Transverse colon (tissue), 3 donors: ENCODE measurements around the gene OR10R2.

Experiments
- EP300 ChIP-seq: sonication (generic); formaldehyde crosslinking; IDR thresholded peaks from one replicate; pipeline ENCODE4 v1.6.1; 2017; ENCODE audit warnings: antibody characterized with exemption, low read depth
- POLR2A ChIP-seq: fragments of 450-650 bp; IDR thresholded peaks from one replicate; pipeline ENCODE4 v1.6.1; 2016; ENCODE audit warnings: antibody characterized with exemption, mild to moderate bottlenecking, moderate library complexity
- TF ChIP-seq, protein P1 (sequence below), 5 experiments: fragments of 200-600 bp in 3 of 5; fragments of 450-650 bp in 2 of 5; sonication (generic) in 3 of 5; IDR thresholded peaks; 1 replicate in 2 of 5; 2 replicates in 3 of 5; pipeline ENCODE4 v1.5.1; 2016 to 2017; ENCODE audit warnings: antibody characterized with exemption in 5 of 5, inconsistent platforms in 3 of 5, mild to moderate bottlenecking in 2 of 5, moderate library complexity in 1 of 5

DNA sequence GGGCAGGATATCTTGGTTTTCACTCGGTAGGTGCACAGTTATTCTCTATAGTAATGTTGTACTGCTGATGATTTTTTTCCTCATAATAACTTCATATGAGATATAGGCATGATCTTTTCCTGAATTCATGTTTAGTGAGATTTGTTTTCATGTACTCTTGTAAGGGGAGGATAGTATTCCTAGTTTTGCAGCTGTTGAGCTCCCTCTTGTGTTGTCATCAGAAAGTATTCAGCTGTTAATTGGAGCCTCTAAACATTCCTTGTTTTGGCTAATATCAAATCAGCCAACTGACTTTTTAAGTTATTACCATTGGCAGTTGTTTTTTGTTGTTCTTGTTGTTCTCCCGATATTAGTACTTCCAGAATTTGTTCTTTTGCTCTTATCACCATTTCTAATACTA lies 24.4 kb downstream of the OR10R2 start:
- TF ChIP-seq POLR2A, result no peak
- TF ChIP-seq, protein P1, sequence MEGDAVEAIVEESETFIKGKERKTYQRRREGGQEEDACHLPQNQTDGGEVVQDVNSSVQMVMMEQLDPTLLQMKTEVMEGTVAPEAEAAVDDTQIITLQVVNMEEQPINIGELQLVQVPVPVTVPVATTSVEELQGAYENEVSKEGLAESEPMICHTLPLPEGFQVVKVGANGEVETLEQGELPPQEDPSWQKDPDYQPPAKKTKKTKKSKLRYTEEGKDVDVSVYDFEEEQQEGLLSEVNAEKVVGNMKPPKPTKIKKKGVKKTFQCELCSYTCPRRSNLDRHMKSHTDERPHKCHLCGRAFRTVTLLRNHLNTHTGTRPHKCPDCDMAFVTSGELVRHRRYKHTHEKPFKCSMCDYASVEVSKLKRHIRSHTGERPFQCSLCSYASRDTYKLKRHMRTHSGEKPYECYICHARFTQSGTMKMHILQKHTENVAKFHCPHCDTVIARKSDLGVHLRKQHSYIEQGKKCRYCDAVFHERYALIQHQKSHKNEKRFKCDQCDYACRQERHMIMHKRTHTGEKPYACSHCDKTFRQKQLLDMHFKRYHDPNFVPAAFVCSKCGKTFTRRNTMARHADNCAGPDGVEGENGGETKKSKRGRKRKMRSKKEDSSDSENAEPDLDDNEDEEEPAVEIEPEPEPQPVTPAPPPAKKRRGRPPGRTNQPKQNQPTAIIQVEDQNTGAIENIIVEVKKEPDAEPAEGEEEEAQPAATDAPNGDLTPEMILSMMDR (IDR thresholded peaks at IDR 0.05), result no peak
- TF ChIP-seq EP300, result no peak
